HG03175 (cell line): ENCODE data around the gene MX2.
"Not testable (repeated sequence)": the region's sequence is repeated elsewhere in the genome, so short reads cannot be mapped to it uniquely, and the experiment has no call there.

Experiments
- ATAC-seq: cut with Tn5 transposase; IDR thresholded peaks from one replicate; pipeline ENCODE4 v1.9.1; 2021; ENCODE audit warnings: mild to moderate bottlenecking, moderate library complexity; ENCODE audit not compliant: unreplicated experiment

MX2 gene

GRCh38 chr21:41333752-41334151 lies 28.1 kb upstream of the MX2 start:
- no peak for ATAC-seq

- ATAC-seq = no peak
These were observed 24.3 kb upstream of the MX2 start for GRCh38 chr21:41337515-41337914.

- no peak for ATAC-seq
These were observed 23.4 kb upstream of the MX2 start for GRCh38 chr21:41338455-41338854.

GRCh38 chr21:41342035-41342434 lies 19.8 kb upstream of the MX2 start:
- no peak for ATAC-seq

- no peak for ATAC-seq
These were observed 17.7 kb upstream of the MX2 start for GRCh38 chr21:41344146-41344545.

- no peak for ATAC-seq
These were observed 16.5 kb upstream of the MX2 start for GRCh38 chr21:41345356-41345755.

- ATAC-seq = no peak
These were observed 15.7 kb upstream of the MX2 start for GRCh38 chr21:41345934-41346685.

GRCh38 chr21:41346758-41347157 lies 15.1 kb upstream of the MX2 start:
- ATAC-seq = no peak

- ATAC-seq = no peak
These were observed 13.4 kb upstream of the MX2 start for GRCh38 chr21:41348434-41348833.

- ATAC-seq = no peak
These were observed 12.7 kb upstream of the MX2 start for GRCh38 chr21:41349126-41349525.

GRCh38 chr21:41349619-41350390 lies 12.0 kb upstream of the MX2 start:
- ATAC-seq = no peak

GRCh38 chr21:41350436-41351155 lies 11.2 kb upstream of the MX2 start:
- no peak for ATAC-seq

- no peak for ATAC-seq
These were observed 4.3 kb upstream of the MX2 start for GRCh38 chr21:41357546-41357945.

GRCh38 chr21:41358193-41359166 lies 3.3 kb upstream of the MX2 start:
- no peak for ATAC-seq

- no peak for ATAC-seq
These were observed 2.5 kb upstream of the MX2 start for GRCh38 chr21:41359286-41359685.

- not testable (repeated sequence) for ATAC-seq
These were observed 2.1 kb upstream of the MX2 start for GRCh38 chr21:41359754-41360071.

- no peak for ATAC-seq
These were observed 1.6 kb upstream of the MX2 start for GRCh38 chr21:41360072-41360821.

- ATAC-seq = no peak
These were observed 608 bp upstream of the MX2 start for GRCh38 chr21:41361053-41361785.

- ATAC-seq = peak; percentile 2
These were observed 960 bp downstream of the MX2 start for GRCh38 chr21:41362605-41363369.
